Neural crest cell (in vitro differentiated cells): Measurements from ENCODE around the gene ARHGEF12. TPM values are rescaled to one million over a fixed set of nuclear protein-coding genes. Genes with fewer than 3 reads are reported as not detected.

Experiments used
- DNase-seq: peaks from one replicate; pipeline ENCODE4 v3.0.0; 2021; ENCODE audit warnings: low read depth, mixed read lengths, low spot score
- H3K27ac Mint-ChIP-seq: one replicate; pipeline ENCODE4 v1.8.0; 2021; ENCODE audit warnings: mild to moderate bottlenecking, mixed read lengths; ENCODE audit not compliant: unreplicated experiment
- H3K27me3 Mint-ChIP-seq: 2 replicates; pipeline ENCODE4 v1.8.0; 2021; ENCODE audit warnings: low read depth, mild to moderate bottlenecking, mixed read lengths
- H3K36me3 Mint-ChIP-seq: 2 replicates; pipeline ENCODE4 v1.8.0; 2021; ENCODE audit warnings: low read depth, mild to moderate bottlenecking, mixed read lengths
- H3K4me1 Mint-ChIP-seq: 2 replicates; pipeline ENCODE4 v1.8.0; 2021; ENCODE audit warnings: mixed read lengths
- H3K4me3 Mint-ChIP-seq: one replicate; pipeline ENCODE4 v1.8.0; 2021; ENCODE audit warnings: mild to moderate bottlenecking, mixed read lengths
- H3K9me3 Mint-ChIP-seq: 2 replicates; pipeline ENCODE4 v1.8.0; 2021; ENCODE audit warnings: mixed read lengths
- total RNA-seq: library from RNA; stranded (reverse); gene quantifications from 2 replicates; pipeline ENCODE4 v1.2.1, GENCODE V29; 2021
- TF ChIP-seq, protein P1 (sequence below): fragments of 200-600 bp; sonication (generic); conservative IDR thresholded peaks from 2 replicates; pipeline ENCODE4 v1.5.0; 2021; ENCODE audit warnings: antibody characterized with exemption, mild to moderate bottlenecking

The ARHGEF12 gene
- total RNA-seq, 1 donor from 2014 or later, result 66.2 TPM

DNA sequence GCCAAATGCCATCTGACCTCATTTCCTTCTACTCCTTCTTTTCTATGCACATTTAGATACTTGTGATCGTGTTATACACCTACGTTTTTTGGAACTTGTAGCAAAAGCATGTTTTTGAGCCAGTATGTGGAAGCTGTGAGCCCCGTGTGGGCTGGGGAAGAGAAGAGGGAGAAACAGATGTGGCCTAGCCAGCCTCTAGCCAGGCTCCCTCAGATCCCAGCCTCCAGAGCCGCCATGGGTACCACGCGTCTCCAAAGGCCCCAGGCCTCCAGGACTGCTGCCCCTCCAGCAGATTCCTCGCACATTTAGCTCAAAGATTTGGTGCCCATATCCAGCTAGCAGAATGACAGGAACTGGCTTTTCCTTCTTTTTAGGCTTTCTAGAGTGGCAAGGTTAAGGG, 28.1 kb upstream of the ARHGEF12 start:
- Mint-ChIP-seq H3K4me1 (peaks cover 7% of the 10 kb centered on the region), H3K36me3 (no peaks in the 10 kb centered on the region), H3K9me3 (no peaks in the 10 kb centered on the region), H3K27ac (no peak overlapping the region), H3K27me3 (no peaks in the 10 kb centered on the region), H3K4me3 (no peak overlapping the region)
- no peak for DNase-seq
- TF ChIP-seq, protein P1, sequence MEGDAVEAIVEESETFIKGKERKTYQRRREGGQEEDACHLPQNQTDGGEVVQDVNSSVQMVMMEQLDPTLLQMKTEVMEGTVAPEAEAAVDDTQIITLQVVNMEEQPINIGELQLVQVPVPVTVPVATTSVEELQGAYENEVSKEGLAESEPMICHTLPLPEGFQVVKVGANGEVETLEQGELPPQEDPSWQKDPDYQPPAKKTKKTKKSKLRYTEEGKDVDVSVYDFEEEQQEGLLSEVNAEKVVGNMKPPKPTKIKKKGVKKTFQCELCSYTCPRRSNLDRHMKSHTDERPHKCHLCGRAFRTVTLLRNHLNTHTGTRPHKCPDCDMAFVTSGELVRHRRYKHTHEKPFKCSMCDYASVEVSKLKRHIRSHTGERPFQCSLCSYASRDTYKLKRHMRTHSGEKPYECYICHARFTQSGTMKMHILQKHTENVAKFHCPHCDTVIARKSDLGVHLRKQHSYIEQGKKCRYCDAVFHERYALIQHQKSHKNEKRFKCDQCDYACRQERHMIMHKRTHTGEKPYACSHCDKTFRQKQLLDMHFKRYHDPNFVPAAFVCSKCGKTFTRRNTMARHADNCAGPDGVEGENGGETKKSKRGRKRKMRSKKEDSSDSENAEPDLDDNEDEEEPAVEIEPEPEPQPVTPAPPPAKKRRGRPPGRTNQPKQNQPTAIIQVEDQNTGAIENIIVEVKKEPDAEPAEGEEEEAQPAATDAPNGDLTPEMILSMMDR, result no peak

- TF ChIP-seq, protein P1, result no peak
- Mint-ChIP-seq H3K9me3 (no peaks in the 10 kb centered on the region), H3K27ac (no peak overlapping the region), H3K4me3 (no peak overlapping the region), H3K4me1 (peaks cover 7% of the 10 kb centered on the region), H3K36me3 (no peaks in the 10 kb centered on the region), H3K27me3 (no peaks in the 10 kb centered on the region)
- DNase-seq, result no peak
Observed at GRCh38 chr11:120310870-120311269, 25.3 kb upstream of the ARHGEF12 start.

GRCh38 chr11:120314861-120315260, 21.4 kb upstream of the ARHGEF12 start:
- Mint-ChIP-seq H3K4me3 (no peak overlapping the region), H3K4me1 (peaks cover 8% of the 10 kb centered on the region), H3K36me3 (no peaks in the 10 kb centered on the region), H3K9me3 (no peaks in the 10 kb centered on the region), H3K27me3 (peaks cover 12% of the 10 kb centered on the region), H3K27ac (no peak overlapping the region)
- no peak for DNase-seq
- TF ChIP-seq, protein P1, result no peak

DNA sequence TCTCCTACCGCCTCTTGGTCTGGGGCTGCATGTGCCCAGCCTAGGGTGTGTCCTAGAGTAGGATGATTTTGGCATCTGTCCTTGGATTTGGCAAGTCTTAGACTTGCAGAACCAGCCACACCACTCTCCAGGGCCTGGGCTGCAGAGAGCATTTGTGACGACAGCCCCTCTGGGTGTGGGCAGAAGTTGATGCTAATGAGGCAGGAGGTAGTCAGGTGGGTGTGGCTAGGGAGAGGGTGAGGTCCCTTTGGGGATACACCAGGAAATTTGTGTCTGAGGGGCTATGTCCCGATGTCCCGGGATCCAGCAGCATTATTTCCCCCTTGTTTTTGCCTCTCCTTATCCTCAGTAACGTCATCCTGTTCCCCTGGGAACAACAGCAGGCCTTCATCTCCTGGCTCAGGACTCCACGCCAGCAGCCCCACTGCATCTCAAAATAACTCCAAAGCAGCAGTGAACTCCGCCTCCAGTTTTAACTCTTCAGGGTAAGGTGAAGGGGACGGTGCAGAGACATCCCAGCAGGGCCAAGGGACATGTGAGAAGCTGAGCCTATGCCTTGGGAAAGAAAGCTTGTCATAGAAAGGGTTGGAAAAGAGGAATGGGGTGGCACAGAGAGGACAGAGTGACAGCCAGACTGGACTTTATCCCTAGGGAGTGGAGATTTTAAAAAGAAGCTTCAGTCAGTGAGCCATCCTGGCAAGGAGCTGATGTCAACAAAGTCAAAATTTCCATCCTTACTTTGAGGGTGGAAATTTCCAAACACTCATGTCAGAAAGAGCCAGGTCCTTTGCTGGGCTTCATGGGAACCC, 19.1 kb upstream of the ARHGEF12 start:
- Mint-ChIP-seq H3K4me3 (no peak overlapping the region), H3K36me3 (no peaks in the 10 kb centered on the region), H3K27ac (no peak overlapping the region), H3K27me3 (peaks cover 12% of the 10 kb centered on the region), H3K4me1 (peaks cover 8% of the 10 kb centered on the region), H3K9me3 (no peaks in the 10 kb centered on the region)
- DNase-seq, result no peak
- TF ChIP-seq, protein P1, result no peak

- H3K4me3 Mint-ChIP-seq, result no peak overlapping the region
- DNase-seq, result no peak
- H3K4me1 Mint-ChIP-seq, result peaks cover 8% of the 10 kb centered on the region
Observed at GRCh38 chr11:120317689-120318480, 18.3 kb upstream of the ARHGEF12 start.

More at GRCh38 chr11:120317689-120318480, 18.3 kb upstream of the ARHGEF12 start:
- Mint-ChIP-seq H3K36me3 (no peaks in the 10 kb centered on the region), H3K27me3 (peaks cover 12% of the 10 kb centered on the region), H3K9me3 (no peaks in the 10 kb centered on the region), H3K27ac (no peak overlapping the region)
- TF ChIP-seq, protein P1, result no peak
